Mucosa of stomach (tissue), 1 donor: Measurements from ENCODE around the gene TMCC1.

Experiments
- H3K27me3 ChIP-seq: one replicate; pipeline ENCODE4 v1.7.0; 2013; ENCODE audit warnings: mild to moderate bottlenecking, low read length; ENCODE audit not compliant: control insufficient read depth, insufficient read depth
- H3K36me3 ChIP-seq: one replicate; pipeline ENCODE4 v1.7.0; 2013; ENCODE audit warnings: low read length; ENCODE audit not compliant: control insufficient read depth, insufficient read depth
- H3K4me1 ChIP-seq: one replicate; pipeline ENCODE4 v1.7.0; 2013; ENCODE audit warnings: mild to moderate bottlenecking, low read length; ENCODE audit not compliant: control insufficient read depth, insufficient read depth
- H3K4me3 ChIP-seq: one replicate; pipeline ENCODE4 v1.7.0; 2013; ENCODE audit warnings: low read length
- H3K9ac ChIP-seq: one replicate; pipeline ENCODE4 v1.7.0; 2013; ENCODE audit warnings: mild to moderate bottlenecking, low read length, moderate library complexity
- H3K9me3 ChIP-seq: one replicate; pipeline ENCODE4 v1.7.0; 2013; ENCODE audit warnings: mild to moderate bottlenecking, low read length, moderate library complexity; ENCODE audit not compliant: control insufficient read depth
- donor health status: Pancreatic carcinoma.

TMCC1 gene

DNA sequence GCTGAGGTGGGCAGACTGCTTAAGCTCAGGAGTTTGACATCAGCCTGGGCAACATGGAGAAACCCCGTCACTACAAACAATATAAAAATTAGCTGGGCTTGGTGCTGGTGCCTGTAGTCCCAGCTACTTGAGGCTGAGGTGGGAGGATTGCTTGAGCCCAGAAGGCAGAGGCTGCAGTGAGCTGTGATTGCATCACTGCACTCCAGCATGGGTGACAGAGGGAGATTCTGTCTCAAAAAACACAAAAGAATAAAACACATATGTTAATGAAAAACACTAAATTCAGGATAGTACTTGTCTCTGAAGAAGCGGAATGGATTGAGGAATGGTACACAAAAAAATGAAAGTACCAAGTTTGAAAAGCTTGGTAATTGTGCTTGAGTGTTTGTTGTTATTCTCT is 159.1 kb downstream of the TMCC1 start:
- Histone ChIP-seq H3K9me3 (no peaks in the 10 kb centered on the region), H3K9ac (no peak overlapping the region), H3K4me3 (no peak overlapping the region), H3K27me3 (no peaks in the 10 kb centered on the region), H3K4me1 (peaks cover 7% of the 10 kb centered on the region), H3K36me3 (no peaks in the 10 kb centered on the region)

DNA sequence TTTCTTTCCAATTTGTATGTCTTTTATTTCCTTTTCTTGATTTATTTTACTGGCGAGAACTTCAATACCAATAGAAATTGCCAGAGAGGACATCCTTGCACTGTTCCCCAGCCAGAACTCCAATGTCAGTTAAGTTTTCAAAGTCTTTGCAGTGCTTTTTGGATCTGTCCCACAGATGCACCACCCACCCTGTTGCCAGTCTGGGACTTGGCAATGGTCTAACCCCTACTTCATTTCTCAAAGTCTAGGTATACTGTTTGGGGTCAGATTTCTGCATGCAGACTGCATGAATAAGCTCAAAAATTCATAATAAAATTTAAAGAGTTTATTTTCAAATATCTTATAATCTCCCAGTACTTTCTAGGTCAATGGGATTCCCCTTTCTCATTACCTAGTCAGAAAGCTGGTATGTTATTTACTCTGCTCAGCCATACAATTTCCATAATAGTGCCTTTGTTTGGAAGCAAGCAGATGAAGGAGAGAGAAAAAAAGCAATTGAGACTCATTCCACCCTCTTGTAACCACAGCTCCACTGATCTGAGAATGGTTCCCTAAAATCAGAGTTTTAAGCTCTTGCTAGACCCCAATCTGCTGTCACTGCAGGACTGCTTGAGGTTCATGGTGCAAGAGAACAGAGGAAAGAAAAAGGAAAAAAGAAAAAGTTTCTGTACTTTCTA is 161.2 kb downstream of the TMCC1 start:
- no peaks in the 10 kb centered on the region for H3K36me3 ChIP-seq
- no peak overlapping the region for H3K9ac ChIP-seq
- H3K27me3 ChIP-seq, result no peaks in the 10 kb centered on the region
- peaks cover 7% of the 10 kb centered on the region for H3K4me1 ChIP-seq
- H3K9me3 ChIP-seq, result no peaks in the 10 kb centered on the region
- H3K4me3 ChIP-seq, result no peak overlapping the region

DNA sequence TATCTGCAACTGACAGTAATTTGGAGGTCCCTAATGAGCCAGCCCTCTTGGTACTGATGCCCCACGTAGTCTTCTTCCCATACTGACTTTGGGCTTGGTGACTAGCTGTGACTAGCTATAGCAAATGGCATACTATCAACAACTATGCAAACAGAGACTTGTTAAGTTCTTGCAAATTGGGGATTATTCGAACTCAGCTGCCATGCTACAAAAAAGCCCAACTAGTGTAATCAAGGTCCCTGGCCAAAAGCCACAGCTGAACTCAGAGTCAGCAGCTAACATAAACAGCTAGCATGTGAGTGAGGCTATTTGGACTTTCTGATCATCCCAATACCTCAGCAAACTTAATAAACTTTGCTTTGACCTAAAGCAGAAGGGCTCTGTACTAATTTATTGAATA is 165.8 kb downstream of the TMCC1 start:
- no peaks in the 10 kb centered on the region for H3K27me3 ChIP-seq
- no peak overlapping the region for H3K4me3 ChIP-seq
- H3K36me3 ChIP-seq, result no peaks in the 10 kb centered on the region
- H3K4me1 ChIP-seq, result peaks cover 3% of the 10 kb centered on the region
- H3K9me3 ChIP-seq, result no peaks in the 10 kb centered on the region
- no peak overlapping the region for H3K9ac ChIP-seq

DNA sequence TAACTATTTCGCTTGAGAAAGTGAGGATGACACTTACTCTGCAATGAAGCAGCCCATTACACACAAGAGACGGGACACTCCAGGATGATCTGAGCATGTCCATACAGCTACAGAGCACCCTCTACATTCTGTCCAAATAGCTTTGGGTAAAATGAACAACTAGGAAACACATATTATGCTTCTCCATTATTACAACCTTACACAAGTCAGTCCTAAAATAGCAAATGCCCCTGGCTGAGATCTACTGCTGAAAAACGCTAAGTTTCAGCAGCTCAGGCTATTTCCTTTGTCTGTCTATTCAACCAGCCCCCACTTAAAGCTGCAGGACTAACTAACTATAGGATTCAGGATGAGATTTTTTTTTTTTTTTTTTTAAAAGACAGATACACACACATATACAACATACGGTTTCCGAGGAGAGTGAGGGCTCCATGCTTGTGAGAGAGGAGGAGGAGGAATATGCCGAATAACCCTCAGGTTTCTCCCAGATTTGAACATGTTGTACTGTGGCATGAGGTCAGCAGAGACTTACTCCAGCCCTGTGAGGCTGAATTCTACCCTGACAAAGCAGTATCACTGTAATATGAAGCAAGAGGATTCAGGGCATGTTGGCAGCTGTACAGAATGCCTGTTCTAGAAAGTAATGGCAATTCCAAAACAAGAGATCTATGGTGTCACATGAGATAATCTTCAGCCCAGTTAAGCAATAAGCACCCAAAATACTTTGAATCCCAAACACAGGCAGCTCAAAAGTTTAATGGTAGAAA is 169.8 kb downstream of the TMCC1 start:
- H3K36me3 ChIP-seq, result no peaks in the 10 kb centered on the region
- H3K4me1 ChIP-seq, result no peaks in the 10 kb centered on the region
- H3K9ac ChIP-seq, result no peak overlapping the region
- no peaks in the 10 kb centered on the region for H3K9me3 ChIP-seq
- H3K4me3 ChIP-seq, result no peak overlapping the region
- H3K27me3 ChIP-seq, result no peaks in the 10 kb centered on the region

DNA sequence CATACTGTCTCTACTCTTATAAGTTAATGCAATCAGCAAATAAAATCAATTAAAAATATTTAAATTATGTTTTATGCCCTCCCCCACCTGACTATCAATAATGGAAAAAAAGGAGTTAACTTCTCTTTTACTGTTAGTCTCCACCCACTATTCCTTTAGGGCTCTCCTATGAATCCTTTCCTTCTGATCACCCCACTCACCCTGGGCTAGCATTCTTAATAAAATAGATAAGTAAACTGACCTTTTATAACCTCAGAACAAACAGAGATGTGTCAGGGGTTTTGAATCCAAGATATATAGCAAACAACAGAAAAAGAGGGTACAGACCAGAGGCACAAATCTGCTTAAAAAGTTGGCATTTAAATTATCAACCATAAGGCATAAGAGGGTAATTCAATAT is 171.0 kb downstream of the TMCC1 start:
- no peaks in the 10 kb centered on the region for H3K36me3 ChIP-seq
- no peak overlapping the region for H3K9ac ChIP-seq
- H3K27me3 ChIP-seq, result no peaks in the 10 kb centered on the region
- no peak overlapping the region for H3K4me3 ChIP-seq
- no peaks in the 10 kb centered on the region for H3K9me3 ChIP-seq
- no peaks in the 10 kb centered on the region for H3K4me1 ChIP-seq

DNA sequence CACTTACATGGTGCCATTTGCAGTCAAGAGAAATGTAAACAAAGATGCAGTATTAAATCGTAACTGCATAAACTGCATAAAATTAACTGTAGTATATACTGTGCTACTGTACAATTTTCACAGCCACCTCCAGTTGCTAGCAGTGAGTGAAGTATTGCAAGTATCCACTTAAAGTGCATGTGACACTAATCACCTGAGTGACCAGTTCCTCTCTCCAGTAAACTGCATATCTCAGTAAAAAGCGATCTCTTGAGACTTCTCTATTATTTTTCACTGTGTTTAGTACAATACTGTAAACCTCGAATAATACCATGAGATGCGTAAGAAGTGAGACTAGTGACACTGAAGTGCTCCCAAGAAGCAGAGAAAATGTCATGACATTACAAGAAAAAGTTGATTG is 175.3 kb downstream of the TMCC1 start:
- Histone ChIP-seq H3K27me3 (no peaks in the 10 kb centered on the region), H3K4me1 (no peaks in the 10 kb centered on the region), H3K4me3 (no peak overlapping the region), H3K9me3 (no peaks in the 10 kb centered on the region), H3K9ac (no peak overlapping the region), H3K36me3 (no peaks in the 10 kb centered on the region)

DNA sequence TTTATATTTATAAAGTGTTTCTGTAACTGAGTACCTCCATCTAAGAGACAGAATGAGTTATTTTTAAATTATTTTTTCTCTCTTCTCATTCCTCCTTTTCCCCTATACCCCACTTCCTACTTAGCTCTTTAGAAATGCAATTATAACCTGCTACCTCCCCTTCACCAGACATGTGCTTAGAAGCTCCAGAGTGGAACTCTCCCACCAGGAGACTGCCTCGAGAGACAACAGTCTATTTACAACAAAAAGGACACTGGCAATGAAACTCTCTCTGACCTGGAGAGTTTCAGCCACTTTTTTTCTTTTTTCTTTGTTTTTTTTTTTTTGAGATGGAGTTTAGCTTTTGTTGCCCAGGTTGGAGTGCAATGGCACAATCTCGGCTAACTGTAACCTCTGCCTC is 177.7 kb downstream of the TMCC1 start:
- no peaks in the 10 kb centered on the region for H3K36me3 ChIP-seq
- no peak overlapping the region for H3K4me3 ChIP-seq
- H3K9ac ChIP-seq, result no peak overlapping the region
- H3K27me3 ChIP-seq, result no peaks in the 10 kb centered on the region
- no peaks in the 10 kb centered on the region for H3K4me1 ChIP-seq
- H3K9me3 ChIP-seq, result no peaks in the 10 kb centered on the region

DNA sequence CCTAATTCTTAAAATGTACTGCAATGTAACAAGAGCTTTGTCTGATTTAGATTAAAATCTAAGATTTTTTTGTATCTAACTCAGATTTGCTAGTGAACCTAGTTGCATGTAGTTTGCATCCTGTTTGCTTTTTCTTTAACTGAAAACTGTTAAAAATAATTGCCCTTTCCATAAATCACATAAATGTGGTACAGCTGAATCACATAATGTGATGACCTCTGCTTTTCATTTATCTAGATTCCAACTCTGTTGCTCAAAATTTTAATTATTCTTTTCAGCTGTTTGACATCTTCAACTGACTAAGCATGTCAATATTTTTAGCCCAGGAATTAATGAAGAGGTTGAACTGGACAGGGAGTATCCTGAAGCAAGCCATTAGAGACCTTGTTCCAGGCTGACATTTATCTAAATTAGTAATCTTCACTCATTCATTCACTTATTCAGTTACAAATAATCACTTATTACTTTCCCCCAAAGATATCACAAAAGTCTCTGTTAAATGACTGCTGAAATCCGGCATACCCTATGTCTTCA is 185.1 kb downstream of the TMCC1 start:
- no peak overlapping the region for H3K9ac ChIP-seq
- H3K36me3 ChIP-seq, result no peaks in the 10 kb centered on the region
- no peaks in the 10 kb centered on the region for H3K27me3 ChIP-seq
- H3K9me3 ChIP-seq, result no peaks in the 10 kb centered on the region
- no peak overlapping the region for H3K4me3 ChIP-seq
- H3K4me1 ChIP-seq, result no peaks in the 10 kb centered on the region

DNA sequence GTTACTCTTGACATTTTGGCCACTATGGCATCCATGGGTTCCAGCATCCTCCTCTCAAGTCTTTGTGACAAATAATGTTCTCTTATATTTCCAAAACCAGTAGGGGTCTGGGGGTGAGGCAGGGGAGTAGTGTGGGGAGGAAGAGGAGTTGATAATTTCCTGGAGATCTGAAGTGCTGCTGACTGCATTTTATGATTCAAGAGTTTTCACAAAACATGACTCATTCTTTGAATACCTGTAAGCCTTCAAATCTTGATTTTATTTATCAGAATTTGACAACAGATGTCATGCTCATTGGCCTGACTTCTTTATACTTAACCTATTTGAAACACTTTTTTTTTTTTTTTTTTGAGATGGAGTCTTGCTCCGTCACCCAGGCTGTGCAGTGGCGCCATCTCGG is 188.2 kb downstream of the TMCC1 start:
- Histone ChIP-seq H3K4me1 (no peaks in the 10 kb centered on the region), H3K36me3 (no peaks in the 10 kb centered on the region), H3K9me3 (no peaks in the 10 kb centered on the region), H3K4me3 (no peak overlapping the region), H3K27me3 (no peaks in the 10 kb centered on the region), H3K9ac (no peak overlapping the region)

DNA sequence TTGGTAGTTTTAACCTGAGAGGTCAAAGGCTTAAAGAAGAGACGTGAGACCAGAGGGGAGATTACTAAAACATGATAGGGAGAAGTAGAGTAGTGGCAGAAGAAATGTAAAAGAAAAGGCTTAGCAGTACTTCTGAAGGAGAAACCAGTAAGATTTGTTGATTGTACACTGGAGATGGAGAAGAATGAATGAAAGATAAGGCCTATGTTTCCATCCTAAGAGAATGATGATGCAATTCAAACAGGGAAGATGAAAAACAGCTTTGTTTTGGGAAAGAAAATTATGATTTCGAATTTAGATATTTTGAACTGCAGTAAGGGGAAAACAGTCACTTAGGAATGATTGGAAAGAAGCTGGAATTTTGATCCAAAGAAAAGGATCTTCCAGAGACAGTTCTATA is 189.6 kb downstream of the TMCC1 start:
- Histone ChIP-seq H3K27me3 (no peaks in the 10 kb centered on the region), H3K4me3 (no peak overlapping the region), H3K4me1 (no peaks in the 10 kb centered on the region), H3K9me3 (no peaks in the 10 kb centered on the region), H3K36me3 (no peaks in the 10 kb centered on the region), H3K9ac (no peak overlapping the region)

DNA sequence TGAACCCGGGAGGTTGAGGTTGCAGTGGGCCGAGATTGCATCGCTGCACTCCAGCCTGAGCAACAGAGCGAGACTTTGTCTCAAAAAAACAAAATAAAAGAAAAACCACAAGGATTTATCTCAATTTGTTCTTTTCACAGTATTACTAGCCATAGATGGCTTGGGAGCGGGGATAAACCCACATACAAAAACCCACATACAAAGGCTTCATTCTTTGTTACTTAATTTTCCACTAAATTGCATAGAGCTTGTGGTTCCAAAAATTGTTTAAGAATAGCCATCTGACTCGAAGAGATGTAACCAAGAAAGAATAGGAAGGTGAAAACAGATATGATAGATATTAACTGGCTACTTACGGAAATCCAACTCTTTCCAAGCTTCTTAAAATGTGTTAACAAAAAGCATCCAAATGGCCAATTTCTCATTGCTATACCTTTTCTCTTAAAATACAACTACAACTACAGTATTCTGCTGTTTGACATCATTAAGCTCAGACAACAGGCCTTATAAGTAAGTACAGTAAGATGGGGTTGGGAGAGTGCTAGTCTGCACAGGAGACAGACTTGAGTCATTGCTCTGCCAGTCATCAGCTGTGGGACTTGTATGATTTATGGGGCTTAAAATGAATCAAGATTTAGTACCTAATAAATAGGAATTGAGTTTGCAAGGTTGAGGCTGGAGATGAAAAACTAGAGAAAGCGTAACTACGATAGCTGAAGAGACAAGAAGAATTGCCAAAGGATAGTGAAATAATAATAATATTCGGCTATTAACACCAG is 190.4 kb downstream of the TMCC1 start:
- Histone ChIP-seq H3K27me3 (no peaks in the 10 kb centered on the region), H3K36me3 (no peaks in the 10 kb centered on the region), H3K4me1 (no peaks in the 10 kb centered on the region), H3K4me3 (no peak overlapping the region), H3K9me3 (no peaks in the 10 kb centered on the region), H3K9ac (no peak overlapping the region)

DNA sequence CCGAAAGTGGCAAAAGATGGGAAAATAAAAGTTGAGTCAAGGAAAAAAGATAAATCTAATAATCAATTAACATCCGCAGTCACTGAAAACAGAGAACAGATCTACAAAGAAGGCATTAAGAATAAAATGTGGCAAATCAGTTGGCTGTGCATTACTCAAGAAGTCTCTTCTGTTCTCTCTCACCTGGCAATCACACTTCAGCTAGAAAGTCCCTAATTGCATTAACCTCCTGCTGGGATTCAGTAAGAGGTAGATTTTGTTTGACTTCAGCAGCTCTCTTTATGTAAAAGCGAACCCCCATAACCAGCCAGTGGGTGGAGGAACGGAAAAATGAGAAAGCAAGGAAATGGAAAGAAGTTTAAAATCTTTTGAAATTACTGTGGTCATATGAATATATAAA is 192.3 kb downstream of the TMCC1 start:
- Histone ChIP-seq H3K27me3 (no peaks in the 10 kb centered on the region), H3K4me3 (no peak overlapping the region), H3K9ac (no peak overlapping the region), H3K9me3 (no peaks in the 10 kb centered on the region), H3K36me3 (no peaks in the 10 kb centered on the region), H3K4me1 (no peaks in the 10 kb centered on the region)
